Endothelial cell of umbilical vein (primary cell): Measurements from ENCODE around the gene CHRND.

ENCODE experiments used
- CTCF ChIP-seq, 2 donors: IDR thresholded peaks; 1 replicate in 1 of 2; 2 replicates in 1 of 2; pipeline ENCODE4 v1.5.1; 2011; ENCODE audit warnings: low read length in 2 of 2, mild to moderate bottlenecking in 2 of 2, moderate library complexity in 2 of 2, control low read depth in 1 of 2, inconsistent platforms in 1 of 2, low read depth in 1 of 2; ENCODE audit not compliant: insufficient read depth in 1 of 2; ENCODE audit errors: extremely low read depth in 1 of 2
- EZH2 ChIP-seq: IDR thresholded peaks from 2 replicates; pipeline ENCODE4 v1.6.1; 2012; ENCODE audit warnings: borderline replicate concordance, low read depth, mild to moderate bottlenecking, moderate library complexity, low read length, inconsistent platforms; ENCODE audit not compliant: severe bottlenecking

- no peak for TF ChIP-seq CTCF (IDR thresholded peaks at IDR 0.05; ENCODE audit: extremely low read depth in 1 of 2, insufficient read depth in 1 of 2, low read depth in 1 of 2, low read length in 2 of 2)
- no peak for TF ChIP-seq EZH2
Measured at GRCh38 chr2:232508251-232508650, 17.7 kb upstream of the CHRND start.
